ENCODE data around the gene ELFN1. TPM values are rescaled to one million over a fixed set of nuclear protein-coding genes. Genes with fewer than 3 reads are reported as not detected.

Gene ELFN1
- total RNA-seq, 1 donor from 2014 or later = 2.2 TPM

DNA sequence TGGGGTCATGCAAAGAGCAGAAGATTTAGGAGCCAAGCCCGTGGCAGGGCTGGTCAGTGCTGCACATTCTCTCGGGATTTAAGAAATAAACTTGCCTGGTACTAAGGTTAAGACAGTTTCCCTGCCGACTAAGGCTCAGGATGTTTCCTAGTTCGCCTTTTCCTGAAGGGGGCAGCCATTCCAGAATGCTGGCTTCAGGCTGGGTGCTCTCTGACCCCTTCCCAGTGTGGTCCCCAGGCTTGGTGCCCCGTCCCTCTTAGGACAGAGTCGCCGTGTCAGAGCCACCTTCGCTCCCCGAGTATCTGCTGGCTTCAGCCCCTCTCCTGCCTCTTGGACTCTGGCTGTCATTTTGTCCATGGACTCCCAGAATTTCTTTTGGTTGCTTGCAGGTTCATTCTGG is 117.2 kb downstream of the ELFN1 start:
- Histone ChIP-seq H3K27ac (no peak overlapping the region), H3K27me3 (no peaks in the 10 kb centered on the region), H3K36me3 (no peaks in the 10 kb centered on the region), H3K4me3 (no peak overlapping the region), H3K9me3 (no peaks in the 10 kb centered on the region), H3K4me1 (peaks cover 5% of the 10 kb centered on the region)
- intact Hi-C loops (cut with DNase I) = no loop called here
- no peak for TF ChIP-seq POLR2AphosphoS5 (IDR thresholded peaks at IDR 0.05; ENCODE audit: insufficient read depth in 1 of 2, low read depth in 1 of 2)
- TF ChIP-seq POLR2A (IDR thresholded peaks at IDR 0.05) = no peak
- TF ChIP-seq, protein P1, sequence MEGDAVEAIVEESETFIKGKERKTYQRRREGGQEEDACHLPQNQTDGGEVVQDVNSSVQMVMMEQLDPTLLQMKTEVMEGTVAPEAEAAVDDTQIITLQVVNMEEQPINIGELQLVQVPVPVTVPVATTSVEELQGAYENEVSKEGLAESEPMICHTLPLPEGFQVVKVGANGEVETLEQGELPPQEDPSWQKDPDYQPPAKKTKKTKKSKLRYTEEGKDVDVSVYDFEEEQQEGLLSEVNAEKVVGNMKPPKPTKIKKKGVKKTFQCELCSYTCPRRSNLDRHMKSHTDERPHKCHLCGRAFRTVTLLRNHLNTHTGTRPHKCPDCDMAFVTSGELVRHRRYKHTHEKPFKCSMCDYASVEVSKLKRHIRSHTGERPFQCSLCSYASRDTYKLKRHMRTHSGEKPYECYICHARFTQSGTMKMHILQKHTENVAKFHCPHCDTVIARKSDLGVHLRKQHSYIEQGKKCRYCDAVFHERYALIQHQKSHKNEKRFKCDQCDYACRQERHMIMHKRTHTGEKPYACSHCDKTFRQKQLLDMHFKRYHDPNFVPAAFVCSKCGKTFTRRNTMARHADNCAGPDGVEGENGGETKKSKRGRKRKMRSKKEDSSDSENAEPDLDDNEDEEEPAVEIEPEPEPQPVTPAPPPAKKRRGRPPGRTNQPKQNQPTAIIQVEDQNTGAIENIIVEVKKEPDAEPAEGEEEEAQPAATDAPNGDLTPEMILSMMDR (IDR thresholded peaks at IDR 0.05) = no peak
- no peak for DNase-seq (ENCODE audit: extremely low spot score in 2 of 2)

DNA sequence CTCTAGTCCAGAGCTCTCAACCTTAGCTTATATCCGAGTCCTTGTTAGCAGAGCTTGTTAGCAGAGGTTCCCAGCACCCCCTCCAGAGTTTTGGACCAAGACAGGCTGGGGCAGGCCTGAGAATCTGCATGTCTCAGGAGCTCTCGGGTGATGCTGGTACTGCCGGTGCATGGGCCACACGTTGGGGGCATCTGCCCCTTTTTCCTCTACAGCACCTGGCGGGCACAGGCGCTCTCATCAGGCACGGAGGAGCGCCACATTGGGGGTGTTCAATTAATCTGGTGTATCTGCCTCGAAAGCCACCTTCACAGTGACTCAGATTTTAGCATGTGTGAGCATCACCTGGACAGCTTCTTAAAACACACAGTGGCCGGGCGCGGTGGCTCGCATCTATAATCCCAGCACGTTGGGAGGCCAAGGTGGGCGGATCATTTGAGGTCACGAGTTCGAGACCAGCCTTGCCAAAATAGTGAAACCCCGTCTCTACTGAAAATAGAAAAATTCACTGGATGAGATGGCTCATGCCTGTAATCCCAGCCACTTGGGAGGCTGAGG is 117.7 kb downstream of the ELFN1 start:
- Histone ChIP-seq H3K27me3 (no peaks in the 10 kb centered on the region), H3K4me3 (no peak overlapping the region), H3K27ac (no peak overlapping the region), H3K9me3 (no peaks in the 10 kb centered on the region), H3K4me1 (peaks cover under 1% of the 10 kb centered on the region), H3K36me3 (no peaks in the 10 kb centered on the region)
- TF ChIP-seq POLR2AphosphoS5 (IDR thresholded peaks at IDR 0.05; ENCODE audit: insufficient read depth in 1 of 2, low read depth in 1 of 2) (no peak), POLR2A (IDR thresholded peaks at IDR 0.05) (no peak)
- TF ChIP-seq, protein P1 (IDR thresholded peaks at IDR 0.05) = no peak
- DNase-seq (ENCODE audit: extremely low spot score in 2 of 2) = no peak
- intact Hi-C loops (cut with DNase I) = no loop called here

DNA sequence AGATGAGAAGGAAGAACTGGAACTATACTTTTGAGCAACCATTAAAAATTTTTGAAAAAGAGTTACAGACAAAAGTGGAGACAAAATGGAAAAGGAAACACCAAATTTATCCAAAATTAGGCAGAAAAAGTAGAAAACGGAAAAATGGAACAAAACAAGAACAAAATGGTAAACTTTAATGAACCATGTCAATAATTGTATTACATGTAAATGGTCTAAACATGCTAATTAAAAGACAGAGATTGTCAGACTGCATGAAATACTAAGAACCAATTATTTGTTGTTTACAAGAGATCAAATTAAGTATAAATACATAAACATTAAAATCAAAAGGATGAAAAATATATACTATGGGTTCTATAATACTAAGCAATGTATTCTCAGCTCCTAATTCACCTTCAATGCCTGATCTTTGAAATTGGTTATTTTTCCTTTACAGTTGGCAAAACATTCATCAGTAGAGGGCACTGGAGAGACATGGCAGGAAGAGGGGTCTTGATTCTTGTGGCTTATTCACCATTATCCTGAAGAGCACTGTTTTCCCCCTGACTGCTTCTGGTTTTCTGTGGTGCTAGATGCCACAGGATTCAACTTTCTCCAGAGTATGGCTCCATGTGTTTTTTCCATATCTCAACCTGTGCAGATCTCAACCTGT is 124.9 kb downstream of the ELFN1 start:
- Histone ChIP-seq H3K4me1 (no peaks in the 10 kb centered on the region), H3K27ac (no peak overlapping the region), H3K4me3 (no peak overlapping the region), H3K27me3 (no peaks in the 10 kb centered on the region), H3K36me3 (no peaks in the 10 kb centered on the region), H3K9me3 (peaks cover 12% of the 10 kb centered on the region)
- no peak for DNase-seq (ENCODE audit: extremely low spot score in 2 of 2)
- intact Hi-C loops (cut with DNase I) = no loop called here
- TF ChIP-seq, protein P1 (IDR thresholded peaks at IDR 0.05) = no peak
- no peak for TF ChIP-seq POLR2AphosphoS5 (IDR thresholded peaks at IDR 0.05; ENCODE audit: insufficient read depth in 1 of 2, low read depth in 1 of 2)

Other genes starting within 250 kb of the ELFN1 start
- gene MICALL2, start 210.8 kb upstream of the ELFN1 start, total RNA-seq = 15.7 TPM
- gene INTS1, start 165.9 kb upstream of the ELFN1 start, total RNA-seq = 67.3 TPM
- gene MAFK, start 139.6 kb upstream of the ELFN1 start, total RNA-seq = 30.0 TPM
- gene TMEM184A, start 114.1 kb upstream of the ELFN1 start, total RNA-seq = 129 TPM
- gene PSMG3, start 100.2 kb upstream of the ELFN1 start, total RNA-seq = 49.6 TPM